Activated CD4-positive, alpha-beta T cell treated with anti-CD3 and anti-CD28 coated beads, Interleukin-2, amount 50 U/mL, for 24 hours (primary cell): ENCODE measurements around the gene BUB3.

Experiments used
- DNase-seq, 2 donors: peaks; one replicate each; pipeline ENCODE4 v3.0.0-alpha.2; 2020; ENCODE audit warnings: low read depth in 1 of 2, low spot score in 1 of 2

The BUB3 gene

DNA sequence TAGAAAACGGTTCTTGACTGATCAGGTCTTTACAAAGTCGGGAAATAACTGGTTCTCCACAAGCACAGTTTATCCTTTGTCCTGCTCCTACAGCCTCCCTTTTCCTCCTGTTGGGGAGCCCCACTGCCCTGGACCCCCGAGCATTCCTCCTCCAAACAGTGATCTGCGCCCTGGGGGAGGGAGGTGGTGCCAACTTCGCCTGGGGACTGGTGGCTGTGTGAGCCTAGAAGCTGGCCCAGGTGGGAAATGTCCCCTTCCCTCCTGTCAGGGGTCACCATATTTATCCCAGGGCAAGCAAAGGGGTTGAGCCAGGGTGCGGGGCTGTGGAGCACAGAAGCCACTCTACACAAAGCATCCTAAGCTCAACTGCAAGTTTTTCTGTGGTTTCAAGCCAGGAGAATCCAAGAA is 13.2 kb upstream of the BUB3 start:
- no peak for DNase-seq

DNA sequence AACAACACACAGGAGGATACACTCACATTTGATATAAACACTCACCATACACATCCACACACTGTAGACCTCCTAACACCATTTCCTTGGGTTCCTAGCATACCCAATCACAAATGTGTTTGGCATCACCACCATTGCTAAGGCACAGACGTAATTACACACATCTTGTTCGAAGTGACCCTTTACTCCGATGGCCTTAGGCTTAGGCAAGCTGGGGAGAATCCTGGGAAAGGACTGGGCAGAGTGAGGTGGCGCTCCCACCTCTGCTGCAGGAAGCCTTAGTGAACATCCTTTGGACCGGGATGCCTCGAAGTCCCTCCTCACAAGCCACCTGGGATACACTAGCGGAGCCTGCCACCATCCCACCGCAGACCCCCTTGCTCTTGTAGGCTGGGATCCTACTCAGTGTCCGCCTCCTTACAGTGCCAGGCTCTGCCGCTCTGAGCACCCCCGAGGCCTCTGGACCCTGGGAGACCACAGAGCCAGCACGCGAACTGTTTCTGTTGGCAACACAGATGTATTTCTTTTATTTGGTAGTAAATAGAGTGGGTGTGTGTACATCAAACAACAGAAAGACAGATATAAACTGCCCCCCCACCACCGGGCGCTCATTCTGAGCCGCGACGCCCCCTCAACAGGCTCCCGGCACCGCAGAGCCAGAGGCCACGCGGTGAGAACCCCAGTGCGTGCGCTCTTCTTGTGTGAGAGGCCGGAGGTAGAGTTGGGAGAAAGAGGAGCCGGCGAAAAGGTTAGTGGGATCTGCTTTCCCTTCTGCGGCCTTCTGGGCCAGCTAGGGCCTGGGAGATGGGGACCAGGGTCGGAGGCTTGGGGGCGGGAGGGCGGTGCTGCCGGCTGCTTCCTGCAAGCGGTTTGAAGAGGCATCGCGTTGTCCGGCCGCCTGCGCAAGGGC is 12.2 kb upstream of the BUB3 start:
- DNase-seq = no peak

DNA sequence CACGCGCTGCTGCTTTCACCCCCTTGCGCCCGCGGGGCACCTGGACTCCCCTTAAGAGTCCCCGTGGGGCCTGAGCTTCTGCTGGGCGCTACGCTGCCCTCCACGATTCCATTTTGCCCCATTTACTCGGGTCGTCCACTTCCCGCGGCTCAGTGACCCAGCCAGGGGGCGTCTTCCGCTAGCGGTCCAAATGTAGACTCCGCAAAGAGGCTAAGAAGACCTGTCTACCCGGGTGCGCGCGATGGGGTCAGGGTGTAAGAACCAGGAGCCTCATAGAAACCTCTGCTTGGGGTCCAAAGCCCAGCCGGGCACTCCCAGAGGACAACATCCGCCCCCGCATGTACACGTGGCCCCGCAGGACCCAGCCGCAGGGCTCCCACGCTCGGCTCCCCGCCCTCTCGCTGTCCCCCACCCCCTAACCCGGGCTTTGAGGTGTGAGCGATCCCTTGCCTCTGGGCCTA is 11.5 kb upstream of the BUB3 start:
- no peak for DNase-seq

DNA sequence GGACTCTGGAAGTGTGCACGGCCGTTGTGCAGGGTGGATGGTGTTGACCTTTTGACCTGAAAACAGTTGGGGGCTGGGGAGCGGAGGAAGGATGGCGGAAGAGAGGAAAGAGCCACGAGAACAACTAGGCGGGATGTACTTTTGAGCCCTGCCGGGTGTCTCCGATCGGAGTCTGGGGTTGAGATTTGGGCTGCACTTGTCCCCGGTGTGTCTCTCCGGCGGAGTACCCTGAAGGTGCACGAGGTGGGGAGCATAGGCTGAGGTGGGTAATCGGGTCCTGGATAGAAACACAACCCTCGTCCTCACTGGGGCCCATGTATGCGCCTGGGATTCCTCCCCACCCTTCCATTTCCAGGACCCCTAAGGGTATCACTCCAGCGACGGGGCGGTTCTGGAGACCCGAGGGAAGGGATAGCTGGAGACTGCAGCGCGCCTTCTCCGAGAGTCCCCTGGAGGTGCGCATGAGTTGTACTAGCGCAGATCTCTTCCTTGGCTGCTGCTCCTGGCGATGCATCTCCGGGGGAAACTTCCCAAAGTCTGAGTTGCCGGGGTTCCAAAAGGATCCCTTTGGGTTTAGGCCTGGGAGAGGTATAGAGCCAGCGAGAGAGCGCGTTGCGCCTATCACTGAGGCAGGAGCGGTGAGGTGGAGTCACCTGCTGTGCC is 10.9 kb upstream of the BUB3 start:
- no peak for DNase-seq

DNA sequence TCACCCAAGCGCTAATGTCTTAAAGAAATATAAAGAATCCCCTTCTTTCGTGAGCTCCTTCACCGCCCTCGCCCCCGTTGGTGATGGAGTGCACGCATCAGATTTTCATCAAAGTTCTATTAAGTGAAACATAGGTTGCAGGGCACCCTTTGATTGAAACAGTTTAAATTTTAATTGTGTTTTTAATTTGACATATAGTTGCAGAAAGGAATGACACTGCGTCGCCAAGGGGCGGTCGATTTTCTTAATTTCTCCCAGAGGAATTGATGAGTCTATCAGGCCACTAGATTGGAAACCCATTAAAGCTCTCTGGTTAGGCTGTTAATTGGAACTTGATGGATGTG is 10.4 kb upstream of the BUB3 start:
- no peak for DNase-seq

DNA sequence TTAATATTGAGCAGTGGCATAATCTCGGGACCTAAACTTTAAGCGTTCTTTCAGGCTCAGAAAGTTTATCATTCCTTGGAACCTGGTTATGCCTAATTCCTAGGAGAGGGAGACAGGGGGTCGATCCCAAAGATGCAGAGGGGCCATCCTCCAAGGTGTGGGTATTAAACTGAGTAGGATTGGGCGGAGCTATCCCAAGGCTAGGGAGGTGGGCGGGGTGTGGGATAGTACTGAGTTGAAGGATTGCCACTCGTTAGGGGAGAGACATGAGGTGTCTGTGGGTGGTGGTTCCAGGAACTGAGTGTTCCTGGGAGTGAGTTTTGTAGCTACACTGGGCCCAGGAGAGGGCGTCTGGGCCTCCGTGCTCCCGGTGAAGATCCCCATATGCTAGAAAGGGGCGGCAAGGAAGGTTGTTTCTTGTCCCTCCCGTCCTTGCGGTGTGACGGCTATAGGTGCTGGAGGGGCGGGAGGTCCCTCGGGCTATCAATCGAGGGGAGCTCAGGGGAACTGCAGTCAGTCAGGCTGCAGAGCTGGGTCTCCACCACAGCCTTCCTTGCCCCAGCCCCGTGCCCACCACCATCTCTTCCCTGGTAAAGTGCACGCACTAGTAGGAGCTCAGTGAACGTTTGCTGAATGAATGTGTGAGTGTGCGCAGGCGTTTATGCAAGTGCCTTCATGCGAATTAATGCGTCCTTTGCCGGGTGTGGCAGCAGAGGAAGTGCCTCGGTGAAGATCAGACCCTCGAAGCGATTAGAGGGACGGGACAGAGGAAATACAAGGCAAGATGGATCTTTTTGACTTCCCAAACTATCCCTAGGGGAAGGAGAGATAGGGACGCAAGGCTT is 9.3 kb upstream of the BUB3 start:
- no peak for DNase-seq

DNA sequence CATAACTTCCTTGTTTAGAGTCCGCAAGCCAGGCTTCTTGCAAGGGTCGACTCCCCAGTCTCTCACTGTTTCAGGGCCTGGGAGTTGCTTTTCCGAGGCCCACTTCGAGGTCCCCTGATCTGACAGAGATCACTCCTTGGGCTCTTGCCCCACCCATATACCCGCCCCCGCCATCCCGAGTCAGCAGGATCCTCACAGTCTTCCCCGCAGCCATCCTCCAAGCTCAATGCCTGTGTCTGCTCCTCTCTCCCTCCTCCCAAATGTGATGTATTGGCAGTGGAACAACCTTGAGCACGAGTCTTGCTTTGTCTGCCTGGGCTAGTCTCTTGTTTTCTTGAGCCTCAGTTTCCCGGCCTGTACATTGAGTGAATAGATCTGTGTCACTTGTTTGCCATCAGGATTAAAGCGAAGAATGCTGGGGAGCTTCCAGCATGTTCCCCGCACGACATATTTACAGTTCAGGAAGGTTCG is 8.6 kb upstream of the BUB3 start:
- no peak for DNase-seq

DNA sequence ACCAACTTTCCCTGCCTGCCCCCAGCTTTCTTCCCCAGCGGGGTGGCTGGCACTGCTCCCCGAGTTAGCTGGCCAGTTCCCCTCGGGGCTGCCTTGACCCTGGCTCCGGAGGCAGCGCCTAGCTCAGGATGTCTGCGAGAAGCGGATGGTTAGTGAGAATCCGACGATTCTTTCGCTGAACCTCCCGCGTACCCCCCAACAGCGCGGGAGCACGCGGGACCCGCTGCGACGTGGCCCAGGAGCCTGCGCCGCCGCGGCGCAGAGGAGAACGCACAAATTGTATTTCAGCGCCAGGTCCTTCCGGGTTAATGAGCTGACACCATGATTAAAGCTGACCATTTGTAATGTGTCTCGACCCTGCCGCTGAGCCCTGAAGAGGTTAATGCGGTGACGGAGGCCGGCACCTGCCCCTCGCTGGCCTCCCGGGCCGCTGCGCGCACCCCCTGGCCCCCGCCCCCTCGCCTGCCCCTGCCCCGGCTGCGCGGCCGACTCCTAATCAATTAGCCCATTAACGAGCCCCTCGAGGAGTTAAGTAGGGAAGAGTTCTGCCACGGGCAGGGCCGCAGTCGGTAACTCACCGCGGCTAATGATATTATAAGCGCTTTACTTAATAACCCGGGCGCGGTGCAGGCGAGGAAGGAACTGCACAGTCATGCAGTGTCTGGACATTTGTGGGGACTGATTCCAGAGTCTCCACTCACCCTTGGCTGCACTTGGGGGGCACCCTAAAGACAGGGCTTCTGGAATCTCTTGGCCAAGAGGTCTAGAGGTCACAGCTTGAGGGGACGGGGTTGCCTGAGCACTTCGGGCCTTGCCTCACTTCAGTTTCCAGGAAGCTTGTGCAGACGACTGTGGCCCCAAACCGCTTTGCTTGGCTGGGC is 7.9 kb upstream of the BUB3 start:
- no peak for DNase-seq

DNA sequence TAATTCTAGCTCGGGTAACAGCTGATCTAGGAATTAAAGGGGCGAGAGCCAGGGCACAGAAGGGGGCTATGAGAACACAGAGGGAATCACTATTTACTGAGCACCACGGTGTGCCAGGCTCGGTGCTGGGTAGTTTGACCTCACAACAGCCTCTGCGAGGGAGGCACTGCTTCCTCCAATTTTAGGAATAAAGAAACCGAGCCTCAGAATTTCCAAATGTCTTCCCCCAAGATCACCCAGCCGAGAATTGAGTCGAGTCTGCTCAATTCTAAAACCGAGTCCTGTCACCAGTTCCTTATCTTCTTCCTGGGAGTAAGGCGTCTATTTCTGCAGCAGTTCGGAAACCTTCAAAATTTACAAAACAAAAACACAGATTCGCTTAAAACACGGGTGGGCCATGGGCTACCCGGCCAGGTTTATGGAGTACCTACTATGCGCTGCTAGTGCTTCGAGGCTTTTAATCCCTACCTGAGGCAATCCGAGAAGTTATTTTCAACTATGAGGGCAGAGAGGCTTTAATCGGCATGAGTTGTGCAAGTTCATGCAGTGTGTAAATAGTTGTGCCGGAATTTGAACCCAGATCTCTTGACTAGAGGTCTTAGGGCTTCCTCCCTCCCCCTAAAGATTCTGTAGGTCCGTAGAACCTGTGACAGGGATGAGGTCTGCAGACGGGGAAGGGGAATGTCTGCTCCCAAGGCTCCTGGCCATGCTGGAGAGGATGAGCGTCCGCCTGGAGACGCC is 7.1 kb upstream of the BUB3 start:
- no peak for DNase-seq

DNA sequence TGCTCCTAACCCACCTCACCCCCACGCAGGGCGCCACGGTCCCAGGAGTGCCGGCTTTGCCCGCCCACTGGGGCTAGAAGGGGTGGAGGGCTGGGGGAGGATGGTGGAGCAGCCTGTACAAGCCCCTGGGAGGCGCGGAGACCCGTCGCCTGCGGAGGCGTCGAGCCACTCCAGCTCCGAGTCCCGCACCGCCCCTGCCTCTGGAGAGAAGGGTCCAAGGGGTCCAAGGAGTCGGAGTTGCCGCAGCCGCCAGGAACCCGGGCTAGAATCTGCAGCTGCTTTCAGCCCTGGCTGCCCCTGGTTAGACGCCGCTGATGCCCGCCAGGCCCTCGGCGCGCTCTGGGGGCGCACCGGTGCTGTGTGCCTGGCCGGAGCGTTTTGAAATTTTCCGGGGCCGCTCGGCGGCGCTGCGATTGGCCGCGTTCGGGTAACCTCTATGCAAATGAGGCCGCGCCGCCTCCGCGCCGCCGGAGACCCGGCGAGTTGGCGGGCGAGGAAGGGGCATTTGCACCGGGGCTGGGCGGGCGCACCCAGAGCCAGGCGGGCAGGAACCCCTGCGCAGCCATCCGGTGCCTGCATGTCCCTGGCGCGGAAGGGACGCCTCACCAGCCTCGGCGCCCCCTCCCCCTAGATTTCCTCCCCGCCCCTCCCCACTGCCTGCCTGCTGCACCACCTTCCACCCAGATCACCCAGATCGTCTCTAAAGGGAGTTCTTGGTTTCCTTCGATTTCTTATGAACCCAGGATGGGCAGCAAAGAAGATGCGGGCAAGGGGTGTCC is 6.4 kb upstream of the BUB3 start, which contains the start of gene HMX2:
TSS of gene HMX2 (plus strand) at position 502 of the 779 bp plus-strand sequence. CDS start at position 745, 243 bp downstream.
- peak in 1 of 2 donors; percentile 6 for DNase-seq

DNA sequence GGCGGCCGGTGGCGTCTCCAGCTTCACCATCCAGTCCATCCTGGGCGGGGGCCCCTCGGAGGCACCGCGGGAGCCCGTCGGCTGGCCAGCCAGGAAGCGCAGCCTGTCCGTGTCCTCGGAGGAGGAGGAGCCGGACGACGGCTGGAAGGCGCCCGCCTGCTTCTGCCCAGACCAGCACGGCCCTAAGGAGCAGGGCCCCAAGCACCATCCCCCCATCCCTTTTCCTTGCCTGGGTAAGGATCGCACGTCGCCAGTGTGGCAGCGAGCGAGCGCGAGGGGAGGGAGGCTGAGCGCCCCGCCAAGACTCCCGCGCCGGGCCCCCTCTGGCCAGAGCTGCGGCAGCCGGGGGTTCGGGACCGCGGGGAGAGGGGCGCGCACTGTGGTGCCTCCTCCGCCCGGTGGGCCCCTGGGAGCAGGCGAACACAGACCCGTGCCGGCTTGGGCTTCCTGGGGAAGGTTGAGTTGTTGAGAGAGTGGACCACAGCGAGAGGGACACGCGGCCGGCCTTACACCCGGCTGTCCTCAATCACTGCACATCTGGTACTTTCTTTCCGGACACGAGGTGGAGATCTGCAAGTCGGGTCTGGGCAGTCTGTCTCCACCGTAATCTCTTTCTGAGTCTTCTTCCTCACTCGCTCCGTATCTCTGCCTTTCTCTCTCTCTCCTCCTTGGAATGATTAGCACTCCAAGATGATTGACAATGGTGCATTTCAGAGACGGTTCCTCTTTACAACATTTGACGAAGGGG is 5.6 kb upstream of the BUB3 start:
- DNase-seq = no peak

DNA sequence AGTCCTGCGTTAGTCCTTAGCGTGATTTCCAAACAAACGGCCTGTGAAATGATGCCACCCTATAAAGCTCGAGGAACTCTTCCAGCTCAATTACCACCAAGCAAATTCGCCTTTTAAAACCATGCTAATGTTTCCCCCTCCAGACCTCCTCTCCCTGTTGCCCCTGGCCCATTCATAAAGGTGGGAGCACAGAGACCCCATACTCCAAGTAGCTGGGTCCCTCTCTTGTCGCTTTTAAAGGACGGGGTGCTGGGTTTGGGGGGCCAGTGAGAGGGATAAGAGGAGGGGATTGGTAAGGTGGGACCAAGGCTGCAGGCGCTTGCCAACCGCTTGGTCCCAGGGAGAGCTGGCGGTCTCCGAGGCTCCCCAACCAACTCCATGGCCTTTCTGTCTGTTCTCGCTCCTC is 5.0 kb upstream of the BUB3 start:
- no peak for DNase-seq

DNA sequence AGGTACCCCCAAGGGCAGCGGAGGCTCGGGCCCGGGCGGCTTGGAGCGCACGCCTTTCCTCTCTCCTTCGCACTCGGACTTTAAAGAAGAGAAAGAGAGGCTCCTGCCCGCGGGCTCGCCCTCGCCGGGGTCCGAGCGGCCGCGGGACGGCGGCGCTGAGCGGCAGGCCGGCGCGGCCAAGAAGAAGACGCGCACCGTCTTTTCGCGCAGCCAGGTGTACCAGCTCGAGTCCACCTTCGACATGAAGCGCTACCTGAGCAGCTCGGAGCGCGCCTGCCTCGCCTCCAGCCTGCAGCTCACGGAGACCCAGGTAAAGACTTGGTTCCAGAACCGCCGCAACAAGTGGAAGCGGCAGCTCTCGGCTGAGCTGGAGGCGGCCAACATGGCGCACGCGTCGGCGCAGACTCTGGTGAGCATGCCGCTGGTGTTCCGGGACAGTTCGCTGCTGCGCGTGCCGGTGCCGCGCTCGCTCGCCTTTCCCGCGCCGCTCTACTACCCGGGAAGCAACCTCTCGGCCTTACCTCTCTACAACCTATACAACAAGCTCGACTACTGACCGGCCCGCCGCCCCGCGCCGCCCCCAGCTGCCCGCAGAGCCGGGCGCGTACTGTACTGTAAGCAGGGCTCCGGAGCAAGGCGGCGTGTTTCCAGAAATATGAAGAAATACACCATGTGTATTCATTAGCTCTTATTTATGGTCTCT is 4.5 kb upstream of the BUB3 start:
- peak in 1 of 2 donors; percentile 26 for DNase-seq

DNA sequence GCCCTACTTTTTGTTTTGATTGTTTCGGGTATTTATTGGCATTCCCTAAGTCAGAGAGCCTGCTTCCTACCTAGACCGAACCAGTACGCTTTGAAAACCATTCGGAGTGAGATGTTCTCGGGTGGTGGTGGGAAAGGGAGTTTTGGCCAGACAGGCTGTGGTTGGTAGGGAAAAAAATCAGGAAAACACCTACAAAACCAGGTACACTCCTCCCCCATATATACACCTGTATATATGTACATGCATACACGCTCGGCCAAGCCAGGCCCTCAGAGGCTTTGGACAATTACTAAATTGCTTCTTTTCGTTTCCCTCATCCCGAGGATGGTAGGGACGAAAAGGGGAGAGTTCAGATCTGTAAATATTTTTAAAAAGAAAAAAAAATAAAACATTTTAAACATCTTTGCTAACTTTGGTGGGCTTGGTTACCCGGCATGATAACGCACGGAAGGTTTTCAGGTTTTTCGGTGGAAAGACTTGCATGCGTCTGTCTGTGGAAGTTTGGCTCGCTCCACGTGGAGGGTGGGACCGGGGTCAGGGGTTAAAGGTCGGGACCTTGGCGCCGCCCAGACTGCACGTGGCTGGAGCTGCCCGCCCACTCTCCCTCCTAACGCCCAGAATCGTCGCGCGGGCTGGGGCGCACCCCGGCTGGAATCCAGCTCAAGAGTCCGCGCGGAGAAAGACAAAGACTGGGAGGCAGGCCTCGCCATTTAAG is 3.8 kb upstream of the BUB3 start:
- peak in 1 of 2 donors; percentile 16 for DNase-seq

DNA sequence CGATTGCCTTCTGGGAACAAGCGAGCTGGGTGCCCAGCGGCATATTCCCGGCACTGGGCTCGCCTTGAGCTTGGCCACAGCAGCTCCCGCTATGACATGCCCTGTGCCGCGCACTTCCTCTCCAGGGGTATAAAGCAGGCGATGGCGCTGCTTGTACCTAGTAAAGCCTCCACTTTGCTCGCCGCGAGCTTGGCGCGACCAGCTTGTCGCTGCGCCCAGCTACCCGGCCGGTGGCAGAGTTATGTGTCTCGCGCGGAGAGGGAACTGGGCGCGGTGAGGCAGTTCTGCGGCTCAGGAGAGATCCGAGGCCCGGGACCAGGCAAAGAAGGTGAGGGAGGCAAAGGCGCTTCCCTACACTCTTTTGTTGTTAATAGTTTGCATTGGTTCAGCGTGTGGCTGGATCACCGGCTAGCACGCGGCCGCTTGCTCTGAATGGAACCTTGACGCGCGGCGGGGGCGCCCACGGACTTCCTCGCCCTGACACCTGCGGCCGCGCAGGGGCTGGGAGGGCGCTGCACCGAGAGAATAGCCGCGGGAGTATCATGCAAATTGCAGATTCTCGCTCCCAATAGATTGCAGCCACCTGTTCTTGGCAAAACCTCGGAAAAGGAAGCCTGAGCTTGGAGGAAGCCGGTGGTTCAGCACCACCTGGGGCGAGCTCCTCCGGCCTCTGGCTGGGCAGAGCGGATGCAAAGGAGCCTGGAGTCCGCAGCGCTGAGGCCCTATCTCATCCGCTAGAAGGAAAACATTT is 3.0 kb upstream of the BUB3 start:
- no peak for DNase-seq

DNA sequence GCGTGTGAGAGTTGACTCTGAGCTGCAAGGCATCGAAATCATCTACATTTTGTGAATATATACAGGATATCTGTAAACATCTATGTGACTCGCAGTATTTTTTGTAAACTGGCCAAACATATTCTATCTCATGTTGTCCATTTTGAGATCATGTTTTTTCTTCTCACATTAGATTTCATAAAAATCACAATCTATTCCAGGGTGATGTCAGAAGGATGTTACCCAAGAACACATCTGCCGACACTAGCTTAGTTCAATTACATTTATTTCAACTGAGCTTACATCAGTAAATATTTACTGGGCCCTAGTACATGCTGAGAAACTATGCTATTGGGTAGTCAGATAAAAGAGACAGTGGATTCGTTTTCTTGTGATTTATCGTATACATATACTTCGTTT is 2.5 kb upstream of the BUB3 start:
- DNase-seq = no peak
